ENCODE results near the gene MAPK4. TPM values are rescaled to one million over a fixed set of nuclear protein-coding genes. Genes with fewer than 3 reads are reported as not detected.
"Not testable (repeated sequence)": the region's sequence is repeated elsewhere in the genome, so short reads cannot be mapped to it uniquely, and the experiment has no call there.

MAPK4 gene
- total RNA-seq, 1 donor from 2014 or later: 2.2 TPM

DNA sequence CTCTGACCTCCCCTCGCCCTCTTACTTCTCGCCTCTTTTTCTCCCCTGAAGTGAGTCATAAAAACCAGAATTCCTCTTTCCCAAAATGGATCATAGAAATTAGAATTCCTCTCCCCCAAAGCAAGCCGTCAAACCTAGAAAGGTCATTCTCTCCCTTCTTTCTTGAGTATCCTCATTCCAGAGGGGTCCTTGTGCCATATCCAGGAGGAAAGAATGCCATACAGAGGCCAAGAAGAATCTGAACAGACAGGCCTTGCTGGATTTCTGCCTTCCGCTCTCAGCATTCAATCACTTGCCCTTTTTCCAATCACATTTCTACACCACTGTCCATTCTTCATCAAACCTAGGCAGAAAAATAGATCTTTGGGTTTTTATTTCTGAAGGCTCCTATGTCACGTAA is 31.1 kb upstream of the MAPK4 start:
- Histone ChIP-seq H3K4me1 (no peaks in the 10 kb centered on the region), H3K9me3 (no peaks in the 10 kb centered on the region), H3K27ac (no peak overlapping the region), H3K27me3 (no peaks in the 10 kb centered on the region), H3K36me3 (no peaks in the 10 kb centered on the region), H3K4me3 (no peak overlapping the region)
- DNase-seq (ENCODE audit: extremely low spot score in 2 of 2): no peak
- TF ChIP-seq POLR2AphosphoS5 (IDR thresholded peaks at IDR 0.05; ENCODE audit: insufficient read depth in 1 of 2, low read depth in 1 of 2) (no peak), CTCF (IDR thresholded peaks at IDR 0.05) (no peak), POLR2A (IDR thresholded peaks at IDR 0.05) (no peak)
- intact Hi-C loops (cut with DNase I): no loop called here

DNA sequence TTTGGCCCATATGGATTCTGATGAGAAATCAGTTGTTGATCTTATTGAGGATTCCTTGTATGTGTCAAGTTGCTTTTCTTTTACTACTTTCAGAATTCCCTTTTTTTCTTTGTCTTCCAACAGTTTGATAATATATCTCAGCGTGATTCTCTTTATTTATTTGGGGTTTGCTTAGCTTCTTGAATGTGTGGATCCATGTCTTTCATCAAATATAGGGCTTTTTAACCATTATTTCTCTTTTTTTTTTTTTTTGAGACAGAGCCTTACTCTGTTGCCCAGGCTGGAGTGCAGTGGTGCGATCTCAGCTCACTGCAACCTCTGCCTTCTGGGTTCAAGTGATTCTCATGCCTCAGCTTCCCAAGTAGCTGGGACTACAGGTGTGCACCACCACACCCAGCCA is 26.1 kb upstream of the MAPK4 start:
- intact Hi-C loops (cut with DNase I); H3K36me3 ChIP-seq; H3K4me1 ChIP-seq; H3K4me3 ChIP-seq; H3K27ac ChIP-seq; H3K27me3 ChIP-seq; DNase-seq (ENCODE audit: extremely low spot score in 2 of 2); H3K9me3 ChIP-seq: not testable (repeated sequence)

DNA sequence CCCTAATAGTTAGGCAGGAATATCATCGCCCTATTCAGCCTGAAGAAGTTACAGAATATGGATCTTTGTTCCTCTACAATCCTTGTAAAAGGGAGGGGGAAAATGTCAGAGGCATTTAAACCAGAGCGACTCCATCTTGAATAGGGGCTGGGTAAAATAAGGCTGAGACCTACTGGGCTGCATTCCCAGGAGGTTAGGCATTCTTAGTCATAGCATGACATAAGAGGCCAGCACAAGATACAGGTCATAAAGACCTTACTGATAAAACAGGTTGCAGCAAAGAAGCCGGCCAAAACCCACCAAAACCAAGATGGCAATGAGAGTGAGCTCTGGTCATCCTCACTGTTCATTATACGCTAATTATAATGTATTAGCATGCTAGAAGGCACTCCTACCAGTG is 15.4 kb upstream of the MAPK4 start:
- H3K9me3 ChIP-seq; H3K4me3 ChIP-seq; intact Hi-C loops (cut with DNase I); H3K27ac ChIP-seq; H3K4me1 ChIP-seq; H3K27me3 ChIP-seq; H3K36me3 ChIP-seq; DNase-seq (ENCODE audit: extremely low spot score in 2 of 2): not testable (repeated sequence)

GRCh38 chr18:50545936-50546335 is 14.0 kb upstream of the MAPK4 start:
- Histone ChIP-seq H3K27ac (no peak overlapping the region), H3K4me1 (no peaks in the 10 kb centered on the region), H3K36me3 (no peaks in the 10 kb centered on the region), H3K4me3 (no peak overlapping the region), H3K27me3 (no peaks in the 10 kb centered on the region), H3K9me3 (no peaks in the 10 kb centered on the region)
- TF ChIP-seq POLR2AphosphoS5 (IDR thresholded peaks at IDR 0.05; ENCODE audit: insufficient read depth in 1 of 2, low read depth in 1 of 2) (no peak), POLR2A (IDR thresholded peaks at IDR 0.05) (no peak), CTCF (IDR thresholded peaks at IDR 0.05) (no peak)
- intact Hi-C loops (cut with DNase I): no loop called here
- DNase-seq (ENCODE audit: extremely low spot score in 2 of 2): peak in 1 of 2 donors; percentile 52

DNA sequence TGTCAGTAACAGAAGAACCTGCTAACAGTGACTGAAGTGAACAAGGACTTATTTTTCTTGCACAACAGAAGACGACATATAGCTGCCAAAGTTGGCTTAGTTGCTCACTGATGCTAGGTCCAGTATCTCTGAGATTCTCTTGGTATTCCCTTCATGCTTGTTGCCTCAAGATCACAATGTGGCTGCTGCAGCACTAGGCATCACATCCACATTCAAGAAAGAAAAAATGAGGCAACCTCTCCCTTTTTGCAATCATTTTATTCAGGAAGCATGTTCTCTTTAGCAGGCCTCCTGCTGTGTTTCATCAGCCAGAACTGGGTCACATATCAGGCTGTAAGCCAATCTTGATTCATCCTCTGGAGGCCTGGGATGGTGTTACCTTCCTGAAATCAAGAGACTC is 11.7 kb upstream of the MAPK4 start:
- H3K36me3 ChIP-seq: no peaks in the 10 kb centered on the region
- intact Hi-C loops (cut with DNase I): no loop called here
- no peak for TF ChIP-seq POLR2A (IDR thresholded peaks at IDR 0.05)
- TF ChIP-seq CTCF (IDR thresholded peaks at IDR 0.05): no peak
- no peak for TF ChIP-seq POLR2AphosphoS5 (IDR thresholded peaks at IDR 0.05; ENCODE audit: insufficient read depth in 1 of 2, low read depth in 1 of 2)
- no peaks in the 10 kb centered on the region for H3K4me1 ChIP-seq
- H3K27ac ChIP-seq: no peak overlapping the region
- H3K9me3 ChIP-seq: no peaks in the 10 kb centered on the region
- no peak overlapping the region for H3K4me3 ChIP-seq
- no peaks in the 10 kb centered on the region for H3K27me3 ChIP-seq
- DNase-seq (ENCODE audit: extremely low spot score in 2 of 2): no peak

DNA sequence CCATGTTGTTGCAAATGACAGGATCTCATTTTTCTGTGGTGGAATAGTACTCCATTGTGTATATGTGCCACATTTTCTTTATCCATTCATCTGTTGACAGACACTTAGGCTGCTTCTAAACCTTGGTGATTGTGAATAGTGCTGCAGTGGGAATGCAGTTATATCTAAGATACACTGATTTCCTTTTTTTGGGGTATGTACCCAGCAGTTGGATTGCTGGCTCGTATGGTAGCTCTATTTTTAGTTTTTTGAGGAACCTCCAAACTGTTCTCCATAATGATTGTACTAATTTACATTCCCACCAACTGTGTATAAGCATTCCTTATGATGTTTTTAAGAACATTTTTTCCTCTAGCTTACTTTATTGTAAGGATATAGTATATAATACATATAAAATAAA is 8.2 kb upstream of the MAPK4 start:
- DNase-seq (ENCODE audit: extremely low spot score in 2 of 2); H3K4me1 ChIP-seq; H3K36me3 ChIP-seq; H3K27me3 ChIP-seq; H3K4me3 ChIP-seq; intact Hi-C loops (cut with DNase I); H3K9me3 ChIP-seq; H3K27ac ChIP-seq: not testable (repeated sequence)

DNA sequence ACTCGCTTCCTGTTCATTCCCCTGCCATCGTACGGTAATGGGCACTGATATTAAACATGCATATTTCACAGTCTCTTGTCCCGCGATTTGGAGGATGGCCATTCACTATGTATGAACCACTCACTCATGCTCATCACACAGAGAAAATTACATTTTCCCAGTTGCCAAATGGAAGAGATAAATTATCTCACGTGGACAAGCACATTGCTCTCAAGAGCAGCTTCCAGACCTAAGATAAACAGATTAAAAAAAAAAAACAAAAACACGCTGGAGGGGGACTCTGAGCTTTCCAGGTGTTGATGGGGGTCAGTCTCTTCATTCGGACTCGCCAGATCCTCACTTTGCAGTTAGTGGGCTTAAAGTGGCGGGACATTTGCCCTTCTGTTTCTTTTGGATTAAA is 1.7 kb upstream of the MAPK4 start:
- TF ChIP-seq POLR2AphosphoS5 (IDR thresholded peaks at IDR 0.05; ENCODE audit: insufficient read depth in 1 of 2, low read depth in 1 of 2) (no peak), POLR2A (IDR thresholded peaks at IDR 0.05) (no peak), CTCF (IDR thresholded peaks at IDR 0.05) (no peak)
- Histone ChIP-seq H3K4me3 (no peak overlapping the region), H3K27me3 (no peaks in the 10 kb centered on the region), H3K36me3 (no peaks in the 10 kb centered on the region), H3K4me1 (peaks cover 15% of the 10 kb centered on the region), H3K27ac (no peak overlapping the region), H3K9me3 (no peaks in the 10 kb centered on the region)
- intact Hi-C loops (cut with DNase I): no loop called here
- no peak for DNase-seq (ENCODE audit: extremely low spot score in 2 of 2)
